Measurements from ENCODE around the gene PEX14.

PEX14 gene

GRCh38 chr1:10434590-10434989 is 40.2 kb upstream of the PEX14 start:
- Histone ChIP-seq H3K4me1 (ENCODE audit: control insufficient read depth, insufficient read depth, low read length, poor library complexity, severe bottlenecking) (peaks cover 4% of the 10 kb centered on the region), H3K4me3 (ENCODE audit: insufficient read depth, low read depth, low read length, poor library complexity, severe bottlenecking) (no peak overlapping the region), H3K27me3 (replicated peaks; ENCODE audit: control insufficient read depth, insufficient read depth, low read length, poor library complexity, severe bottlenecking) (no peaks in the 10 kb centered on the region), H3K27ac (ENCODE audit: insufficient read depth, low read length, poor library complexity, severe bottlenecking) (no peak overlapping the region), H3K36me3 (ENCODE audit: control insufficient read depth, insufficient read depth, low read length) (no peaks in the 10 kb centered on the region), H3K9me3 (ENCODE audit: control insufficient read depth, low read length) (no peaks in the 10 kb centered on the region)
- DNase-seq = no peak

DNA sequence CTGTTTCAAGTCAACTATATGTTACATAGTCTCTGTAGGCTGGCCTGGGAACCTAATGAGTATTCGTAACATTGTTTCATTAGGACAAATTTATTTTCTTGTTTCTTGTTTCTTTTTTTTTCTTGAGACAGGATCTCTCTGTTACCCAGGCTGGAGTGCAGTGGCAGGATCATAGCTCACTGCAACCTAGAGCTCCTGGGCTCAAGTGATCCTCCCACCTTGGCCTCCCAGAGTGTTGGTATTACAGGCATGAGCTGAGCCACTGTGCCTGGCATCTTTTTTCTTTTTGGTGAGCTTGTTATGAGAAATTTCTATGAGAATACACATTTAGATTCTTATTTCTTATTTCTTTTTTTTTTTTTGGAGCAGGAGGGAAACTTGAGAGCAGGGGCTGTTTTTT is 37.7 kb upstream of the PEX14 start:
- DNase-seq = no peak

GRCh38 chr1:10438677-10439163 is 36.0 kb upstream of the PEX14 start:
- Histone ChIP-seq H3K9me3 (ENCODE audit: control insufficient read depth, low read length) (no peaks in the 10 kb centered on the region), H3K4me1 (ENCODE audit: control insufficient read depth, insufficient read depth, low read length, poor library complexity, severe bottlenecking) (no peaks in the 10 kb centered on the region), H3K36me3 (ENCODE audit: control insufficient read depth, insufficient read depth, low read length) (no peaks in the 10 kb centered on the region), H3K27ac (ENCODE audit: insufficient read depth, low read length, poor library complexity, severe bottlenecking) (no peak overlapping the region), H3K27me3 (replicated peaks; ENCODE audit: control insufficient read depth, insufficient read depth, low read length, poor library complexity, severe bottlenecking) (no peaks in the 10 kb centered on the region), H3K4me3 (ENCODE audit: insufficient read depth, low read depth, low read length, poor library complexity, severe bottlenecking) (no peak overlapping the region)
- no peak for DNase-seq

More for the DNA sequence above, 37.7 kb upstream of the PEX14 start:
- Histone ChIP-seq H3K27ac (ENCODE audit: insufficient read depth, low read length, poor library complexity, severe bottlenecking) (no peak overlapping the region), H3K9me3 (ENCODE audit: control insufficient read depth, low read length) (no peaks in the 10 kb centered on the region), H3K27me3 (replicated peaks; ENCODE audit: control insufficient read depth, insufficient read depth, low read length, poor library complexity, severe bottlenecking) (no peaks in the 10 kb centered on the region), H3K4me3 (ENCODE audit: insufficient read depth, low read depth, low read length, poor library complexity, severe bottlenecking) (no peak overlapping the region), H3K4me1 (ENCODE audit: control insufficient read depth, insufficient read depth, low read length, poor library complexity, severe bottlenecking) (no peaks in the 10 kb centered on the region), H3K36me3 (ENCODE audit: control insufficient read depth, insufficient read depth, low read length) (no peaks in the 10 kb centered on the region)

- DNase-seq = no peak
- Histone ChIP-seq H3K4me1 (ENCODE audit: control insufficient read depth, insufficient read depth, low read length, poor library complexity, severe bottlenecking) (no peaks in the 10 kb centered on the region), H3K4me3 (ENCODE audit: insufficient read depth, low read depth, low read length, poor library complexity, severe bottlenecking) (no peak overlapping the region), H3K9me3 (ENCODE audit: control insufficient read depth, low read length) (no peaks in the 10 kb centered on the region), H3K36me3 (ENCODE audit: control insufficient read depth, insufficient read depth, low read length) (no peaks in the 10 kb centered on the region), H3K27ac (ENCODE audit: insufficient read depth, low read length, poor library complexity, severe bottlenecking) (no peak overlapping the region), H3K27me3 (replicated peaks; ENCODE audit: control insufficient read depth, insufficient read depth, low read length, poor library complexity, severe bottlenecking) (no peaks in the 10 kb centered on the region)
Measured at GRCh38 chr1:10440305-10440704, 34.4 kb upstream of the PEX14 start.

- no peak overlapping the region for H3K4me3 ChIP-seq (ENCODE audit: insufficient read depth, low read depth, low read length, poor library complexity, severe bottlenecking)
- H3K36me3 ChIP-seq (ENCODE audit: control insufficient read depth, insufficient read depth, low read length) = no peaks in the 10 kb centered on the region
- H3K27ac ChIP-seq (ENCODE audit: insufficient read depth, low read length, poor library complexity, severe bottlenecking) = no peak overlapping the region
- no peaks in the 10 kb centered on the region for H3K9me3 ChIP-seq (ENCODE audit: control insufficient read depth, low read length)
- no peaks in the 10 kb centered on the region for H3K27me3 ChIP-seq (replicated peaks; ENCODE audit: control insufficient read depth, insufficient read depth, low read length, poor library complexity, severe bottlenecking)
- H3K4me1 ChIP-seq (ENCODE audit: control insufficient read depth, insufficient read depth, low read length, poor library complexity, severe bottlenecking) = no peaks in the 10 kb centered on the region
- no peak for DNase-seq
Measured at GRCh38 chr1:10440794-10441193, 34.0 kb upstream of the PEX14 start.

DNA sequence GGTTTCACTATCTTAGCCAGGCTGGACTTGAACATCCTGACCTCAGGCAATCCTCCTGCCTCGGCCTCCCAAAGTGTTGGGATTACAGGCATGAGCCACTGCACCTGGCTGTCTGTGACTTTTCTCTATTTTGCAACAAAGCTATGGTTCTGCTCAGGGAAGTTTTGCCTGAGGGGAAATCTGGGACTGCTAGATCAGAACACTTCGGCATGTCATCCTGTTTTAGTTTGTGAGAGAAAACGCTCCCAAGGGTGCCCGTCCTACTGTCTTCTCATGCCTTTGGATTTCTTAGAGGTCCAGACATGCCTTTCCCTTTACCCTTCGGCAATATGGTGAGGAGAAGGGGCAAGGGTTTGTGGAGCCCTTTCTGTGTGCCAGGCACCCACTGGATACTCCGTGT is 30.5 kb upstream of the PEX14 start:
- Histone ChIP-seq H3K4me3 (ENCODE audit: insufficient read depth, low read depth, low read length, poor library complexity, severe bottlenecking) (no peak overlapping the region), H3K27me3 (replicated peaks; ENCODE audit: control insufficient read depth, insufficient read depth, low read length, poor library complexity, severe bottlenecking) (no peaks in the 10 kb centered on the region), H3K27ac (ENCODE audit: insufficient read depth, low read length, poor library complexity, severe bottlenecking) (no peak overlapping the region), H3K9me3 (ENCODE audit: control insufficient read depth, low read length) (no peaks in the 10 kb centered on the region), H3K4me1 (ENCODE audit: control insufficient read depth, insufficient read depth, low read length, poor library complexity, severe bottlenecking) (no peaks in the 10 kb centered on the region), H3K36me3 (ENCODE audit: control insufficient read depth, insufficient read depth, low read length) (no peaks in the 10 kb centered on the region)
- DNase-seq = no peak

- Histone ChIP-seq H3K27me3 (replicated peaks; ENCODE audit: control insufficient read depth, insufficient read depth, low read length, poor library complexity, severe bottlenecking) (no peaks in the 10 kb centered on the region), H3K36me3 (ENCODE audit: control insufficient read depth, insufficient read depth, low read length) (no peaks in the 10 kb centered on the region), H3K27ac (ENCODE audit: insufficient read depth, low read length, poor library complexity, severe bottlenecking) (no peak overlapping the region)
Measured at GRCh38 chr1:10444795-10445397, 29.9 kb upstream of the PEX14 start.

GRCh38 chr1:10446790-10447422 is 27.8 kb upstream of the PEX14 start:
- no peak overlapping the region for H3K4me3 ChIP-seq (ENCODE audit: insufficient read depth, low read depth, low read length, poor library complexity, severe bottlenecking)
- H3K9me3 ChIP-seq (ENCODE audit: control insufficient read depth, low read length) = no peaks in the 10 kb centered on the region
- no peak overlapping the region for H3K27ac ChIP-seq (ENCODE audit: insufficient read depth, low read length, poor library complexity, severe bottlenecking)
- no peaks in the 10 kb centered on the region for H3K4me1 ChIP-seq (ENCODE audit: control insufficient read depth, insufficient read depth, low read length, poor library complexity, severe bottlenecking)
- H3K36me3 ChIP-seq (ENCODE audit: control insufficient read depth, insufficient read depth, low read length) = no peaks in the 10 kb centered on the region
- no peaks in the 10 kb centered on the region for H3K27me3 ChIP-seq (replicated peaks; ENCODE audit: control insufficient read depth, insufficient read depth, low read length, poor library complexity, severe bottlenecking)
- no peak for DNase-seq

More at GRCh38 chr1:10444795-10445397, 29.9 kb upstream of the PEX14 start:
- DNase-seq = no peak
- Histone ChIP-seq H3K4me3 (ENCODE audit: insufficient read depth, low read depth, low read length, poor library complexity, severe bottlenecking) (no peak overlapping the region), H3K9me3 (ENCODE audit: control insufficient read depth, low read length) (no peaks in the 10 kb centered on the region), H3K4me1 (ENCODE audit: control insufficient read depth, insufficient read depth, low read length, poor library complexity, severe bottlenecking) (no peaks in the 10 kb centered on the region)

GRCh38 chr1:10449751-10450150 is 25.0 kb upstream of the PEX14 start, which contains the start of gene CORT:
Gene CORT, plus strand, starts transcription at chr1:10450031. Its CDS starts 193 bp downstream, at chr1:10450224.
- no peak for DNase-seq
- no peak within 1 kb of the TSS for H3K27ac ChIP-seq (ENCODE audit: insufficient read depth, low read length, poor library complexity, severe bottlenecking)
- no peaks in the 10 kb centered on the region for H3K9me3 ChIP-seq (ENCODE audit: control insufficient read depth, low read length)
- H3K4me3 ChIP-seq (ENCODE audit: insufficient read depth, low read depth, low read length, poor library complexity, severe bottlenecking) = no peak within 1 kb of the TSS
- no peaks in the 10 kb centered on the region for H3K4me1 ChIP-seq (ENCODE audit: control insufficient read depth, insufficient read depth, low read length, poor library complexity, severe bottlenecking)
- H3K36me3 ChIP-seq (ENCODE audit: control insufficient read depth, insufficient read depth, low read length) = no peaks in the 10 kb centered on the region
- H3K27me3 ChIP-seq (replicated peaks; ENCODE audit: control insufficient read depth, insufficient read depth, low read length, poor library complexity, severe bottlenecking) = no peaks in the 10 kb centered on the region

DNA sequence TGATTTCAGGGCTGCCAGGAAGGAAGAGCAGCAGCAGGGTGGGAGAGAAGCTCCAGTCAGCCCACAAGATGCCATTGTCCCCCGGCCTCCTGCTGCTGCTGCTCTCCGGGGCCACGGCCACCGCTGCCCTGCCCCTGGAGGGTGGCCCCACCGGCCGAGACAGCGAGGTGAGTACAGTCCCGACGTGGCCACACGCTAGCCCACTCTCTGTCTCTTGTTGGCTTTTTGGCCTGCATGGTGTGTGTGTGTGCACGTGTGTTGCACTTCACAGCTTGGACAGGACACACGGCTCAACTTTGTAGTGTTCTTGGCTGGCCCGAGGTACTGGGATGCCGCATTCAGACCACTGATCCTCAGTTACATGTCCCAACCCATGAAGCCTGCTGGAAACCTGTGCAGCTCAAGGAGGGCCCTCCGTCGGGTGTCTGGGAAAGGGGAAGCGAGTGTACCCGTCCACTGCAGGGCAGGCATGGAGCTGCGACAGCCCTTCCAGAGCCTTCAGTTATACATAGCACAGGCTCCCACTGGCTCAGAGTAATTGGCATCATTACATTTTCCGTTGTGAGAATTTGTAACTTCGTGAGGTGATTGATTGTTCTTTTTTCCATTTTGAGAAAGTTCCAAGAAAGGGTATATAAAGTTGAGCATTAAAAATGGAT is 24.5 kb upstream of the PEX14 start:
- H3K27me3 ChIP-seq (replicated peaks; ENCODE audit: control insufficient read depth, insufficient read depth, low read length, poor library complexity, severe bottlenecking) = no peaks in the 10 kb centered on the region
- H3K4me3 ChIP-seq (ENCODE audit: insufficient read depth, low read depth, low read length, poor library complexity, severe bottlenecking) = no peak overlapping the region
- H3K4me1 ChIP-seq (ENCODE audit: control insufficient read depth, insufficient read depth, low read length, poor library complexity, severe bottlenecking) = no peaks in the 10 kb centered on the region
- no peak overlapping the region for H3K27ac ChIP-seq (ENCODE audit: insufficient read depth, low read length, poor library complexity, severe bottlenecking)
- no peak for DNase-seq
- H3K9me3 ChIP-seq (ENCODE audit: control insufficient read depth, low read length) = no peaks in the 10 kb centered on the region
- H3K36me3 ChIP-seq (ENCODE audit: control insufficient read depth, insufficient read depth, low read length) = no peaks in the 10 kb centered on the region

Measured in effector memory CD4-positive, alpha-beta T cell (primary cell).